IPS DF 4.7 (cell line): Measurements from ENCODE around the gene PTPRJ.

ENCODE experiments used
- DNase-seq: peaks from one replicate; pipeline ENCODE4 v3.0.0-alpha.2; 2013; ENCODE audit warnings: low spot score; ENCODE audit errors: extremely low read depth

The PTPRJ gene

GRCh38 chr11:47967577-47968525 lies 12.5 kb upstream of the PTPRJ start:
- no peak for DNase-seq

- DNase-seq, result no peak
Observed at GRCh38 chr11:47969401-47969800, 11.0 kb upstream of the PTPRJ start.

- no peak for DNase-seq
Observed at GRCh38 chr11:47971501-47971900, 8.9 kb upstream of the PTPRJ start.

DNA sequence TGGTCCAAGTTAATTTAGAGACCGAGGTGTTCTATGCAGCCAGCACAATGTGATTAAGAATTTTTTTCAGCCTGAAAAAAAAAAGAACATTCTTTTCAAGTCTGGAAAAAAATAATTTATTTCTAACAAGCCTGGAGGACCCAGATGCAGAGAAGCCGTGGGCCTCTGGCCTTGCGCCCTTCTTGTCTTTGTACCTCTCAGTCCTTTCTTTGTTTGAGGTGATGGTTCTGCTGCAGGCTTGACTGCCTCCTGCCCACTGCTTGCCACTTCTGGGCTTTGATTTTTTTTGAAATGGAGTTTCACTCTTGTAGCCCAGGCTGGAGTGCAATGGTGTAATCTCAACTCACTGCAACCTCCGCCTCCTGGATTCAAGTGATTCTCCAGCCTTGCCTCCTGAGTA lies 7.2 kb upstream of the PTPRJ start:
- DNase-seq, result no peak

GRCh38 chr11:47976931-47977330 lies 3.4 kb upstream of the PTPRJ start:
- no peak for DNase-seq

DNA sequence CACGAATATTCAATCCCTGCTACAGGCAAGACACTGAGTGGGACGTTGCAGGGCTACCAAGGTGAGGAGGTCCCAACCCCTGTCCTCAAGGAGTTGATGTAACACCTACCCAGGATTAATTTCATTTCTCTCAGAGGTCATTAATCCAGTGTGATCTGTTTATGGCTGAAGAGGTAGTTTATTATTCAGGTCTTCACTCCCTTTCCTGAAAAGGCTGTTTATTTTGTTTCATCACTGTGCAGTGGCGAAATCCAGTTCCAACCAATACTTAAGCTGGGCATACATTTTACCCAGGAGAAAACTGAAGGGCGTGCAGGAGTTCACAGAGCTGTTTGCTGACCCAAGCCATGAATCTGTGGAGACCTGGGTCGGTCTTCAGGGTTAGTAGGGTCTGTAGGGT lies 2.7 kb upstream of the PTPRJ start:
- DNase-seq, result no peak

DNA sequence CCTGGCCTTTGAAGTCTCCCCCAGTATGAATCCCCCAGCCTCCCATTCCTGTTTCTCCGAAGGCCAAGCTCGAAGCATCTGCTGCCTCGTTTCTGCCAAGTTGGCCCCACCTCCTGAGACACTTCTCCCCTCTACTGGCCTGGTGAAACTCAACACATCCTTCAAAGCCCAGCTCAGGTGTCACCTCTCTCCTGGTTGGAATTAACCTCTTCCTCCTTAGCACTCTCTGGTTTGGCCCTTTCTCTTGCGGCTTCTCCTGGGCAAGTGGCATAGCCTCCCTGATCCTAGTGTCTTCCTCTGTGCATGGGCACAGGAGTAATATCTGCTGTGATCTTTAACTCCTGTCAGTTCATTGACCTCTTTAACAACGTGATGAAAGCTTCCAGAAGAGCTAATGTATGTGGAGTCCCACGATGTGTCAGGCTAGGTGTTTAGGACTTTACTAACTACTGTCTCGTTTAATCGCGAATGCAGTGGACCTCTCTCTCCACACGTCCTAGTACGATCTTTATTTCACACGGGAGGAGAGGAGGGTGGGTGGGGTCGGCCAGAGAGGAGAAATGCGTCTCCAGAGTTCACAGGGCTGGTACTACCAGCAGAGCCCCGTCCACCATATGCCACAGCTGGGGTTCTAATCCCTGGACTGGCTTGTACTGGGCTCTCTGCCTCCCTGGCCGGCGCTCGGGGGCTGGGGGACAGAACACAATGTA lies 826 bp upstream of the PTPRJ start:
- peak; percentile 46 for DNase-seq

DNA sequence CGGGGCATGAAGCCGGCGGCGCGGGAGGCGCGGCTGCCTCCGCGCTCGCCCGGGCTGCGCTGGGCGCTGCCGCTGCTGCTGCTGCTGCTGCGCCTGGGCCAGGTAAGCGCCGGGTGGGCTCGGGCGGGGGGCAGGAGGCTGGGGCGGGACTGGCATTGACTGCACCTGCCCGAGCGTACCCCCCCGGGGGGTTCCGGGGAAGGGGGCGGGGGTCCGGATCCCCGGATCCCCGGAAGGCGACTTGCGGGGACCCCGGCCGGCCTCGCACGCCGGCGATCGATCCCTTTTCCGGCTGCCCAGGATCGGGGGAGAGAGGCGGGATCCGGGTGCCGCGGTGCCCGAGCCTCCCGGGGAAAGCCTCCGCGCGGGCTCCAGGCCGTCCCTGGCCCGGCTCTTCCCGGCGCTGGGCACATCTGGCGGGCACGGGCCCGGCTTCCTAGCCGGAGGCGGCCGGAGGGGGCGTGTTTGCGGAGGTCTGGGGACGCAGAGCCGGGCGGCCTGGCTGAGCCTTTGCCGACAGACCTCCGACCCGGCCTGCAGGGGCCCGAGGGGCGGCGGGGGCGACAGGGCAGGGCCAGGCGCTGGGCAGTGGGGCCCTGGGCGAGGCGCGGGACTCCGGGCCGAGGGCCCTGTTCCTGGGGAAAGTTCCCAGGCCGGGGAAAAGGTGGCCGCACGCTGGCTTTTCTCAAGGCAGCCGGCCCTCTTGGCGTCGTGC lies 705 bp downstream of the PTPRJ start:
- no peak for DNase-seq

DNA sequence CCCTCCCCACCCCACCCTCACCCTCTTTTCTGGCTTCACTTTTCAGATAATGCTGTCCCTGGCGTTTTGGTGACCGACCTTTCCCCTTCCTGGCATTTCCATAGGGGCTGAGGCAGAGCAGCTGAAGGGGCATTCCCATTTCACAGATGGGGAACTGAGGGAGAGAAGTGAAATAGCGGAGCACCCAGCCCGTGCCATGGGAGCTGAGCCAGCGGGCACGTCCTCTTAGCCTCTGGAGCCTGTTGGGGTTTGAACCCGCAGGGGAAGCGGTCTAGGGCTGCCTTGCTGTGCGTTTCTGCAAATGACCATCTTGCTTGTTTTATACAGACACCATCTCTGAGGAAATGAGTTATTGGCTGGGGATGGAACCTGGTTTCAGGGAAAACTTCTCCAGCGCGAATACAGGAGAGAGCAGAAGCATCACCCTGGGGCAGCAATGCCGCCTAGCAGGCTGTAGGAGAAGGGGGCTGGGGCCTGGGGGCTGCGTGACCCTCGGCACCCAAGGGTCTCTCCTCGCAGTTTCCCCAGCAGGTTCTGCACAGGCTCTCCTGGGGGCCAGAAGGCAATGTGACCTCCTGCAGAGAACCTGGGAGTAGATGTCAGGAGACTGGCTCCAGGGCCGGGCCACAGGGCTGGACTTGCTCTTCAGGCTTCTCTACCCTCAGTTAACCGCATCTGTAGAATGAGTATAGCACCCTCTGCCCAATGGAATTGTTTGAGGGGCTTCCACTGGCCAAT lies 1.5 kb downstream of the PTPRJ start:
- no peak for DNase-seq

- DNase-seq, result no peak
Observed at GRCh38 chr11:47982616-47983015, 2.3 kb downstream of the PTPRJ start.

DNA sequence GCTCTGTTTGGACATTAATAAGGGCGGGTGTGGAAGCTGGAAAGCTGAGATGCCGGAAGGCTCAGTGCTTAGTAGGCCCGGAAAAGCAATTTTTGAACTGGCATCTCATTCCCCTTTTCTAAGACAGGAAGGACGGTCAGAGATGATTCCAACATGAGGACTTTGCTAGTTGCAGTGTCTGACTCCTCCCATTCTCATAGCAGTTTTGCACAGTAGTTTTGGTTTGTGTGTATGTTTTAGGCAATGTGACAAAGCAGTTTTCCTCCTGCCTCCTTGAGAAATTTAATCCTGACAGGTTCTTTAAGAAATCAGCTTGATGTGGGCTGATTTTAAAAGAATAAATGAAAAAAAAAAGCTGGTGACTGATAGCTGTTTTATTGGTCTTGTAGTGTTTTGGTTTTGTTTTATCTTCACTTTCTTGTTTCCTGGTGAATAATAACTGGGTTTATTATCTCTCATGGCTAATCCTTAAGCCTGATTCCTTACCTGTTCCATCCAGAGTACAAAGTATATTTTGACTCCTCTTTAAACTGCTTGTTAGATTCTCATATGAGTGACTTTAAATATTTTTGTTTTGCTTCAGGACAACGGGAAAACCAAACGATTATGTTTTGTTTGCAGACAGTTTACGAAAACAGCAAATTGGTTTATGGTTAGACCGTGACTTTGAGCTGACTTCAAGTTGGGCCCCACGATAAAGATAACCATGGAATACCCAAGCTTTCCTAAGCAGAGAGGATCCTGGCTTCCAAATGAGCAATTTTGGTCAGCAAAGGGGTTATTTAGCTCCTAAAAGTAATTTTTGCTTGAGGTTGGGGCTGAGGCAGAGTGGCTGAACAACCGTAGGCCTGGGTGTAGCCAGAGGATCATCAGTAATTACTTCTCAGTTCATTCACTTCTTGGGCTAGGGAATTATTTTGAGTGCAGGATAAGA lies 3.4 kb downstream of the PTPRJ start:
- no peak for DNase-seq

DNA sequence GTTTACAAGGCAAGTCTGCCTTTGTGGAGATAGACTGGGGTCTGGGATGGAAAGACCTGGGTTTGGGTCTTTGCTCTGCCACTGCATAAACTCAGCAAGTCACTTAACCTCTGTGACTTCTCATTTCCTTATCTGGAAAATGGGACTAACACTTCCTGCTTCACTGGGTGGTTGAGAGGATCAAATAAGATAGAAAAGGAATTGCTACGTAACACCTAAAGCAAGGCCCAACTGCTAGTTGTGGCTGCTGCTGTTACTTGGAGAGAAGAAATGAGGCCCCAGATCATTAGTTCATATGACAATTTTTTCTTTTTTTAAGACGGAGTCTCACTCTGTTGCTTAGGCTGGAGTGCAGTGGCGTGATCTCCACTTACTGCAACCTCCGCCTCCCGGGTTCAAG lies 5.9 kb downstream of the PTPRJ start:
- no peak for DNase-seq

GRCh38 chr11:47986742-47987141 lies 6.4 kb downstream of the PTPRJ start:
- DNase-seq, result no peak

GRCh38 chr11:47987310-47987709 lies 7.0 kb downstream of the PTPRJ start:
- DNase-seq, result no peak

DNA sequence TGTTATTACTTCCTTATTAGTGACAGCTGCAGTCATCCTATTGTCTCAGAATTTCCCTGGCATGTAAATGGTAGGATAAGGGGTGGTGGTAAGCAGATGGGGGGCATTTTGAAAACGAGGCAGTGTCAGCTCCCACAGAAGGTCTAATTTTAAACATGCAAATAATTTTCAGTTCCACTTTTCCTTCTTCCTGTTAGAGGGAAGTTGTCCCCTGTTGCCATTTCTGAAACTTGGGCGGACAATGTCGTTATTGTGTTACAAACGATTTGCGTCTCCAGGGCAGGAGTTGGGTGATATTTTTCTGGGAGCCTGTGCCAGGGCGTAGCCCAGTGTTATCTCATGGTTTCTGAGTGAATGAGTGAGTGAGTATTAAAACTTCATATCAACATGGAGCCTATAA lies 7.4 kb downstream of the PTPRJ start:
- DNase-seq, result no peak

- DNase-seq, result no peak
Observed at GRCh38 chr11:47989779-47990178, 9.4 kb downstream of the PTPRJ start.

DNA sequence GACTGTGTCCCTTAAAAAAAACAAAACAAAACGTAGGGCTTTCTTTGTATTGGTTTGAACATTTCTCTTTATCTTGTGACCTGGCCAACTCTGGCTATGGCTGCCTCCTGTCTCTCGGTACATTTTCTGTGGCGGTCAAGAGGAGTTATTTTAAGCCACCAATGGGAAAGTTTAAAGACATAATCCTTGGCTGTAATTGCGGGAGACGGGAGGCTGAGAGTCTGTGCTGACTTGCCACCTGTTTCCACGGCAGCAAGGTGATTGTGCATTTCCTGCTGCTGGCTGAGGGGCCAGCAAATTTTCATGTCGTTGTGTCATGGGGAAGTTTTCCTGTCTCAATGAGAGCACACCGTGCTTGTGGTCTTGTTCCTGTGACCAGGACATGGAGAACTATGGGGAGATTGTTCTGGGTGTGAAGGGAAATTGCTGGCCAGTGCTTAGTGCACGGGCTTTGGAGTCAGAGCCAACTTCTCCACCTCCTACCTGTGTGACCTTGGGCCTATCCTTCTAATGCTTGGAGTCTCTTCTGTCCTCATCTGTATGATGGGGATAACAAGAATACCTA lies 11.0 kb downstream of the PTPRJ start:
- no peak for DNase-seq

DNA sequence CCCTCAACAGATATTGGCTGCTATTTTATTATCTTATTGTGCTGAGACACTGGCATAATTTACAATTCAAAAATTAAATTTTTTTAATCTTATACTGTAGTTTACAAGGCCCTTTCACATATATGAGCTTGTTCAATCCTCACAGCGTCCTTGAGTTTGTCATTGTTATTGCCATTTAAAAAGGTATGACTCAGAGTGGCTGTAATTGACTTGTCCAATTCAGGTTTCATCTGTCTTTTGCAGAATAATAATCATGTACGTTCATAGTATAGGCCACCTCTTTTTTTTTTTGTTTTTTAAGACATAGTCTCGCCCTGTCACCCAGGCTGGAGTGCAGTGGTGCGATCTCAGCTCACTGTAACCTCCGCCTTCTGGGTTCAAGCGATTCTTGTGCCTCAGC lies 11.5 kb downstream of the PTPRJ start:
- no peak for DNase-seq

DNA sequence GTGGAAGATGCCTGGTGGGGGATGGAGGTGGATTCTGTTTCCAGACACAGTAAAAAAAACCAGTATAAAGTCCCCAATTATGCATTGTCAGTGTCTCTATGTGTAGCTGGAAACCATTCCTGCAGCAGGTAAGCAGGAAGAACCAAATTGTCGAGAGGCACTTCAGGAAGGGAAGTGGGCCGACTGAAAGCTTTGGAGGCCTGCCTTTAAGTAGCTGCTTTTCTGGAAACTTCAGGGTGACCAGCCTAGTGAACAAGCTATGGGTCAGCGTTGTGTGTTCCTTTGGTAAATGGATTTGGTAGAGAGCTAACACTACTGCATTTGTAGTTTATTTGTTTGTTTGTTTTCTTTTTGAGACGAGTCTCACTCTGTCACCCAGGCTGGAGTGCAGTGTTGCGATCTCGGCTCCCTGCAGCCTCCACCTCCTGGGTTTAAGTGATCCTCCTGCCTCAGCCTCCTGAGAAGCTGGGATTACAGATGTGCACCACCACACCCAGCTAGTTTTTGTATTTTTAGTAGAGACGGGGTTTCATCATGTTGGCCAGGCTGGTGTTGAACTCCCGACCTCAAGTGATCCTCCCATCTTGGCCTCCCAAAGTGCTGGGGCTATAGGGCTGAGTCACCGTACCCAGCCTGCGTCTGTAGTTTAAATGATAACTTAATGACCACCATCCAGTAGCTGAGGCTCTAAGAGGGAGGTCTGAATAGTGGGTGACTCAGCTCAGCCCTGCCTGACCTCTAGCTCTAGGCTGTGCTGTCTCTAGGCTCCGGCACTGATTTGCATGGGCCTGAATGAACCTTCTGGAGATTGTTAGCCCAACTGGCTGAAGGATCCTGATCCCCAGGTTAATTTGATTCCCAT lies 12.8 kb downstream of the PTPRJ start:
- DNase-seq, result no peak
